Renal pelvis (tissue), 12 donors: Measurements from ENCODE around the gene MICU2. TPM values are rescaled to one million over a fixed set of nuclear protein-coding genes. Genes with fewer than 3 reads are reported as not detected.

Experiments used
- DNase-seq: peaks from one replicate; pipeline ENCODE4 v3.0.0-alpha.2; 2013
- long read RNA-seq, 16 experiments: transcript quantifications; one replicate each; lab custom pipeline, GENCODE V29; 2026
- polyA plus RNA-seq, 3 donors: library from polyadenylated mRNA; unstranded; fragments of 120-200 nt; gene quantifications; one replicate each; pipeline ENCODE4 v1.2.1, GENCODE V29; 2013; ENCODE audit not compliant: insufficient read length in 3 of 3

The MICU2 gene
- 10 to 100 TPM; 88.6 to 98.1 (median 94.3) TPM for polyA plus RNA-seq
- long read RNA-seq, donor 1, transcript MICU2-201 (12 exons, 1,920 nt) = major isoform, 26 of 29 reads
- long read RNA-seq, donor 1, partial matches to known transcripts = 0 of 29 reads
- long read RNA-seq, donor 1, other reads (novel, unspliced or antisense) = 0 of 29 reads
- long read RNA-seq, donor 2, transcript MICU2-201 (12 exons, 1,920 nt) = major isoform, 24 of 26 reads
- long read RNA-seq, donor 2, partial matches to known transcripts = 0 of 26 reads
- long read RNA-seq, donor 2, other reads (novel, unspliced or antisense) = 0 of 26 reads
- long read RNA-seq, donor 3, transcript MICU2-201 (12 exons, 1,920 nt) = major isoform, 26 of 30 reads
- long read RNA-seq, donor 3, partial matches to known transcripts = 0 of 30 reads
- long read RNA-seq, donor 3, other reads (novel, unspliced or antisense) = 0 of 30 reads
- long read RNA-seq, donor 4, transcript MICU2-201 (12 exons, 1,920 nt) = major isoform, 24 of 24 reads
- long read RNA-seq, donor 4, partial matches to known transcripts = 0 of 24 reads
- long read RNA-seq, donor 4, other reads (novel, unspliced or antisense) = 0 of 24 reads
- long read RNA-seq, donor 5, transcript MICU2-201 (12 exons, 1,920 nt) = major isoform, 15 of 16 reads
- long read RNA-seq, donor 5, partial matches to known transcripts = 0 of 16 reads
- long read RNA-seq, donor 5, other reads (novel, unspliced or antisense) = 0 of 16 reads
- long read RNA-seq, donor 6, transcript MICU2-201 (12 exons, 1,920 nt) = major isoform, 13 of 30 reads
- long read RNA-seq, donor 6, partial matches to known transcripts = 13 of 30 reads
- long read RNA-seq, donor 6, other reads (novel, unspliced or antisense) = 0 of 30 reads
- long read RNA-seq, donor 7, transcript MICU2-201 (12 exons, 1,920 nt) = major isoform, 26 of 28 reads
- long read RNA-seq, donor 7, partial matches to known transcripts = 0 of 28 reads
- long read RNA-seq, donor 7, other reads (novel, unspliced or antisense) = 0 of 28 reads
- long read RNA-seq, donor 8, transcript MICU2-201 (12 exons, 1,920 nt) = major isoform, 6 of 6 reads
- long read RNA-seq, donor 8, partial matches to known transcripts = 0 of 6 reads
- long read RNA-seq, donor 8, other reads (novel, unspliced or antisense) = 0 of 6 reads
- long read RNA-seq, donor 9, transcript MICU2-201 (12 exons, 1,920 nt) = major isoform, 28 of 28 reads
- long read RNA-seq, donor 9, partial matches to known transcripts = 0 of 28 reads
- long read RNA-seq, donor 9, other reads (novel, unspliced or antisense) = 0 of 28 reads
- long read RNA-seq, donor 10, transcript MICU2-206 (3 exons, 1,009 nt) = minor isoform, 7 of 25 reads
- long read RNA-seq, donor 10, transcript MICU2-201 (12 exons, 1,920 nt) = major isoform, 18 of 25 reads
- long read RNA-seq, donor 10, partial matches to known transcripts = 0 of 25 reads
- long read RNA-seq, donor 10, other reads (novel, unspliced or antisense) = 0 of 25 reads
- long read RNA-seq, donor 11, transcript MICU2-201 (12 exons, 1,920 nt) = major isoform, 14 of 15 reads
- long read RNA-seq, donor 11, partial matches to known transcripts = 0 of 15 reads
- long read RNA-seq, donor 11, other reads (novel, unspliced or antisense) = 0 of 15 reads
- long read RNA-seq, donor 12, transcript MICU2-206 (3 exons, 1,009 nt) = minor isoform, 5 of 51 reads
- long read RNA-seq, donor 12, transcript MICU2-201 (12 exons, 1,920 nt) = major isoform, 32 of 51 reads
- long read RNA-seq, donor 12, partial matches to known transcripts = 13 of 51 reads
- long read RNA-seq, donor 12, other reads (novel, unspliced or antisense) = 0 of 51 reads
- long read RNA-seq, donor 13, transcript MICU2-201 (12 exons, 1,920 nt) = major isoform, 14 of 18 reads
- long read RNA-seq, donor 13, partial matches to known transcripts = 0 of 18 reads
- long read RNA-seq, donor 13, other reads (novel, unspliced or antisense) = 0 of 18 reads
- long read RNA-seq, donor 14 = 0 reads
- long read RNA-seq, donor 15, transcript MICU2-201 (12 exons, 1,920 nt) = major isoform, 24 of 28 reads
- long read RNA-seq, donor 15, partial matches to known transcripts = 0 of 28 reads
- long read RNA-seq, donor 15, other reads (novel, unspliced or antisense) = 0 of 28 reads
- long read RNA-seq, donor 16, transcript MICU2-201 (12 exons, 1,920 nt) = major isoform, 36 of 66 reads
- long read RNA-seq, donor 16, partial matches to known transcripts = 30 of 66 reads
- long read RNA-seq, donor 16, other reads (novel, unspliced or antisense) = 0 of 66 reads

GRCh38 chr13:21603531-21604448 lies at the start of gene MICU2:
TSS of gene MICU2 (minus strand) at chr13:21604170. CDS start at chr13:21604148, 22 bp downstream.
- peak; percentile 93 for DNase-seq

- no peak for DNase-seq
These were observed 37.7 kb upstream of the MICU2 start for GRCh38 chr13:21641629-21642028.

GRCh38 chr13:21639561-21639960 lies 35.6 kb upstream of the MICU2 start:
- DNase-seq = no peak

GRCh38 chr13:21638319-21639282 lies 34.6 kb upstream of the MICU2 start:
- DNase-seq = peak; percentile 46

GRCh38 chr13:21637296-21637695 lies 33.3 kb upstream of the MICU2 start:
- no peak for DNase-seq

- no peak for DNase-seq
These were observed 32.7 kb upstream of the MICU2 start for GRCh38 chr13:21636656-21637055.

GRCh38 chr13:21632196-21632595 lies 28.2 kb upstream of the MICU2 start:
- DNase-seq = no peak

GRCh38 chr13:21625366-21625765 lies 21.4 kb upstream of the MICU2 start:
- no peak for DNase-seq

- no peak for DNase-seq
These were observed 16.9 kb upstream of the MICU2 start for GRCh38 chr13:21620861-21621260.

GRCh38 chr13:21619633-21620220 lies 15.8 kb upstream of the MICU2 start:
- no peak for DNase-seq

- DNase-seq = no peak
These were observed 12.9 kb upstream of the MICU2 start for GRCh38 chr13:21616880-21617279.

- DNase-seq = no peak
These were observed 12.4 kb upstream of the MICU2 start for GRCh38 chr13:21616205-21616866.

- DNase-seq = no peak
These were observed 11.5 kb upstream of the MICU2 start for GRCh38 chr13:21615427-21615826.

GRCh38 chr13:21613791-21614190 lies 9.8 kb upstream of the MICU2 start:
- DNase-seq = no peak

- no peak for DNase-seq
These were observed 7.4 kb upstream of the MICU2 start for GRCh38 chr13:21611385-21611784.

- no peak for DNase-seq
These were observed 6.7 kb upstream of the MICU2 start for GRCh38 chr13:21610687-21611086.
